A549 treated with ZK216348 at 1 μM for 4 hours (cell line): ENCODE data around the gene NXPE4. TPM values are rescaled to one million over a fixed set of nuclear protein-coding genes. Genes with fewer than 3 reads are reported as not detected.

Source experiments
- total RNA-seq: library from RNA; stranded (reverse); fragments of 200-300 nt; extraction: Qiagen RNA extraction; gene quantifications from 5 replicates; pipeline ENCODE4 v1.2.3, GENCODE V29; 2022; ENCODE audit warnings: low read depth

NXPE4 gene
- not detected in 5 replicates for total RNA-seq

DNA sequence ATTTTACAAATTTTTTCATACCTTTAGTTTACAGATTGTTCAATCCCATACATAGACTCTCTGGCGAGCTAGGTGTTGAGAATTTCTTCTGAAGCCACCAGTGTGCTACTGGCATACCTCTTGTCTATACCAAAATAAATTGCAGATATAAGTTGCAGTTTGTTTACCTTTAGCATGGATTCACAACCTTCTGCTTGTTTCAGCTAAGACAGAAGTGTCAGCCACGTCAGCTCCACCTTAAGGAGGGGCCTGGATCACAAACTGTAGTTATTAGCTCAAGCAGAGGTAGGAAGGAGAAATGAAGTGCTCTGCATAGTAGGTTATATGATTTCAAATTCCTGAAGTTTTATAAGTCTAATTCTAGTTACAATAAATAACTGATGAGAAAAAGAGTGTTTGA, at the start of gene NXPE4:
NXPE4 (minus strand) TSS at position 216 of the 400 bp plus-strand sequence. CDS start 1,027 bp downstream, outside the sequence.

DNA sequence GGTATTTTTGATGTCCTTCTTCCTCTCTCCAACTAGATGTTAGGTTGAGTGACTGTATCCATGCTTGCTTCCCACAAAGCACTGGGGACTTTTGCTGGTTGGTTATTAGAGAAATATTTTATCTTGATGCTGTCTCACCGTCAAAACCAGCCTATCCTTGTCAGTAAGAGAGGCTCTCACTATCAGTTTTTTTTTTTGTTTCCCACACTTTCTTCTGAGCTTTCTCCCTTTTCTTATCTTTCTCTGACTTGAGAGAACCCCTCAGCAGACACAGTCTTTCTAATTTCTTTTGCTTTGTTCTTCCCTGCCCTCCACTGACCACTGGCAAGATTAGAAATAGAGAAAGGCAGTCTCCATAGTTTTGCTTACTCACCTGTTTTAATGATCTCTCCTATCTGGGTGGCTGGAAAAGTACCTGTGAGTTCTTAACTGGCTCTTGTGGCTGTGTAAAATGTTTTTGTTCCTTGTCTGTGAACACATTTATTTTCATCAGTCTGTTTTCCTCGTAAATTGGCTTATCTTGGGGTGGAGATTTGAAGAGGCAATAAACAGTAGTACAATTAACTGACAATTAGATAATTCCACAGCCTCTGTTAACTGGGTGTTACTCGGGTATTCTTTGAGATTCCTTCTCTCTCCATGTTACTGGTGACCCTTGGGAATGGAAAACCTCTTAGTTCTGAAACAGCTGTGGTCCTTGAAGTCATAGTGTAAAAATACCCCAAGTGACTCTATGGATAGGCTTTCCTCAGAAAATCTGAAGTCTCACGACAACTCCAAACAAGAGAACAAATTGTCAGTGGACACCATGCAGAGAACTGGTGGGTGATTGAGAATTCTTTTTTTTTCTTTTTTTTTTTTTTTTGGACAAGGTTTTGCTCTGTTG, 35.9 kb downstream of the NXPE4 start, which contains the start of gene NXPE1:
NXPE1 (minus strand) TSS at position 457 of the 886 bp plus-strand sequence. CDS start 8,680 bp downstream, outside the sequence.

Other genes starting within 250 kb of the NXPE4 start
- 2.8 to 4.7 TPM (median 4.2 TPM) in 5 replicates for gene C11orf71, start 195.3 kb downstream of the NXPE4 start, total RNA-seq
- 23.8 to 38.5 TPM (median 26.5 TPM) in 5 replicates for gene RBM7, start 195.1 kb downstream of the NXPE4 start, total RNA-seq
- 96.2 to 112 TPM (median 107 TPM) in 5 replicates for gene REXO2, start 156.3 kb downstream of the NXPE4 start, total RNA-seq
- gene NXPE1, start 35.9 kb downstream of the NXPE4 start, total RNA-seq: not detected in 5 replicates
- not detected in 5 replicates for gene NXPE2, start 82.7 kb upstream of the NXPE4 start, total RNA-seq